Body of pancreas (tissue), 4 donors: Measurements from ENCODE around the gene STK25. TPM values are rescaled to one million over a fixed set of nuclear protein-coding genes. Genes with fewer than 3 reads are reported as not detected.

Experiments used
- ATAC-seq: fragments of 150-250 bp; one replicate; pipeline ENCODE4 v1.9.1; 2016
- DNase-seq, 4 donors: peaks; one replicate each; pipeline ENCODE4 v3.0.0-alpha.2; 2019
- H3K27ac ChIP-seq, 4 donors: fragments of 200-600 bp; sonication (generic); 1 replicate in 3 of 4; 2 replicates in 1 of 4; pipeline versions ENCODE4 v1.5.1 to v1.6.1; 2016 to 2019; ENCODE audit warnings: mild to moderate bottlenecking in 1 of 4, mixed read lengths in 1 of 4, moderate library complexity in 1 of 4
- H3K27me3 ChIP-seq, 2 donors: fragments of 200-600 bp; sonication (generic); one replicate each; pipeline ENCODE4 v1.6.0; 2016; ENCODE audit warnings: mild to moderate bottlenecking in 1 of 2
- H3K36me3 ChIP-seq, 2 donors: fragments of 200-600 bp; sonication (generic); replicated peaks in 1 of 2; 2 replicates each; pipeline ENCODE4 v1.5.1; 2016; ENCODE audit warnings: low read depth in 2 of 2; ENCODE audit not compliant: insufficient read depth in 1 of 2
- H3K4me1 ChIP-seq: fragments of 200-600 bp; sonication (generic); one replicate; pipeline ENCODE4 v1.6.0; 2016
- H3K4me3 ChIP-seq, 2 donors: fragments of 200-600 bp; sonication (generic); 1 replicate in 1 of 2; 2 replicates in 1 of 2; pipeline ENCODE4 v1.5.1; 2016 to 2019
- H3K9me3 ChIP-seq, 3 donors: fragments of 200-600 bp; sonication (generic); 1 replicate in 2 of 3; 2 replicates in 1 of 3; pipeline ENCODE4 v1.5.1; 2016
- CTCF ChIP-seq, 7 experiments: fragments of 450-650 bp in 4 of 7; fragments of 200-600 bp in 3 of 7; sonication (generic) in 3 of 7; IDR thresholded peaks; one replicate each; pipeline ENCODE4 v1.5.1; 2016 to 2019; ENCODE audit warnings: antibody characterized with exemption in 7 of 7
- POLR2A ChIP-seq, 3 donors: fragments of 450-650 bp; IDR thresholded peaks; one replicate each; pipeline ENCODE4 v1.6.1; 2016; ENCODE audit warnings: antibody characterized with exemption in 3 of 3, mild to moderate bottlenecking in 2 of 3
- WGBS, 2 donors: methylation state at CpG; one replicate each; pipeline ENCODE4 v1.1.5; 2017; 5-methylcytosine and 5-hydroxymethylcytosine counted together
- intact Hi-C: fragments of 100-400 bp; cut with DNase I; formaldehyde crosslinking; loops from one replicate; pipeline ENCODE4 v1.15.1; 2023
- total RNA-seq, 2 donors: library from RNA; depleted of rRNA; stranded (reverse); fragments of >200 nt; gene quantifications; one replicate each; pipeline ENCODE4 v1.1.0, GENCODE V29; 2016

The STK25 gene
- total RNA-seq, 2 donors from 2014 or later, result 129 to 144 TPM

GRCh38 chr2:241495172-241496002 is 13.0 kb downstream of the STK25 start:
- ATAC-seq (no peak), DNase-seq (no peak)
- H3K4me1 ChIP-seq, result no peaks in the 10 kb centered on the region
- WGBS, 2 donors, result 81 to 88% methylated on average over 19 to 34 of the region's 34 CpGs
- H3K27me3 ChIP-seq, result no peaks in the 10 kb centered on the region
- no peak overlapping the region for H3K27ac ChIP-seq
- no peaks in the 10 kb centered on the region for H3K9me3 ChIP-seq
- peaks cover 0 to 16% of the 10 kb centered on the region in 2 donors for H3K36me3 ChIP-seq
- no peak overlapping the region for H3K4me3 ChIP-seq
- intact Hi-C loops, result no loop called here
- TF ChIP-seq POLR2A (IDR thresholded peaks at IDR 0.05) (no peak), CTCF (IDR thresholded peaks at IDR 0.05) (no peak)

GRCh38 chr2:241494311-241494908 is 14.0 kb downstream of the STK25 start:
- WGBS, 2 donors, result 75 to 88% methylated on average over 5 to 16 of the region's 16 CpGs
- H3K27me3 ChIP-seq, result no peaks in the 10 kb centered on the region
- TF ChIP-seq CTCF (IDR thresholded peaks at IDR 0.05), result no peak
- no peak for TF ChIP-seq POLR2A (IDR thresholded peaks at IDR 0.05)
- no peak for ATAC-seq
- intact Hi-C loops, result no loop called here
- H3K4me3 ChIP-seq, result no peak overlapping the region
- H3K36me3 ChIP-seq, result peaks cover 0 to 16% of the 10 kb centered on the region in 2 donors
- H3K27ac ChIP-seq, result no peak overlapping the region
- no peak for DNase-seq
- no peaks in the 10 kb centered on the region for H3K9me3 ChIP-seq
- no peaks in the 10 kb centered on the region for H3K4me1 ChIP-seq

GRCh38 chr2:241493092-241493491 is 15.3 kb downstream of the STK25 start:
- Histone ChIP-seq H3K27me3 (no peaks in the 10 kb centered on the region), H3K4me3 (no peak overlapping the region), H3K36me3 (peaks cover 0 to 15% of the 10 kb centered on the region in 2 donors), H3K4me1 (no peaks in the 10 kb centered on the region), H3K27ac (no peak overlapping the region), H3K9me3 (no peaks in the 10 kb centered on the region)
- DNase-seq (no peak), ATAC-seq (no peak)
- intact Hi-C loops, result no loop called here
- no peak for TF ChIP-seq CTCF (IDR thresholded peaks at IDR 0.05)
- no peak for TF ChIP-seq POLR2A (IDR thresholded peaks at IDR 0.05)
- WGBS, 2 donors, result 91 to 100% methylated on average over 4 to 10 of the region's 10 CpGs

- intact Hi-C loops, result no loop called here
- TF ChIP-seq POLR2A (IDR thresholded peaks at IDR 0.05) (no peak), CTCF (IDR thresholded peaks at IDR 0.05) (no peak)
- 76 to 89% methylated on average over 3 to 7 of the region's 7 CpGs for WGBS, 2 donors
- Histone ChIP-seq H3K4me1 (no peaks in the 10 kb centered on the region), H3K27ac (no peak overlapping the region), H3K9me3 (no peaks in the 10 kb centered on the region), H3K4me3 (no peak overlapping the region), H3K27me3 (no peaks in the 10 kb centered on the region), H3K36me3 (peaks cover 0 to 15% of the 10 kb centered on the region in 2 donors)
- ATAC-seq (no peak), DNase-seq (no peak)
Measured at GRCh38 chr2:241492174-241492565, 16.2 kb downstream of the STK25 start.
